Mucosa of rectum (tissue), 2 donors: ENCODE results near the gene TMEM131.
"Not testable (repeated sequence)": the region's sequence is repeated elsewhere in the genome, so short reads cannot be mapped to it uniquely, and the experiment has no call there.

Source experiments
- H3K27ac ChIP-seq, 2 donors: one replicate each; pipeline ENCODE4 v1.7.0; 2013; ENCODE audit warnings: inconsistent platforms in 2 of 2, low read depth in 2 of 2, low read length in 2 of 2
- H3K27me3 ChIP-seq, 2 donors: one replicate each; pipeline ENCODE4 v1.7.0; 2013; ENCODE audit warnings: low read length in 2 of 2; ENCODE audit not compliant: control insufficient read depth in 2 of 2, insufficient read depth in 2 of 2
- H3K36me3 ChIP-seq, 2 donors: one replicate each; pipeline ENCODE4 v1.7.0; 2013; ENCODE audit warnings: low read length in 2 of 2; ENCODE audit not compliant: control insufficient read depth in 2 of 2, insufficient read depth in 2 of 2
- H3K4me1 ChIP-seq, 2 donors: one replicate each; pipeline ENCODE4 v1.7.0; 2013; ENCODE audit warnings: low read length in 2 of 2, mild to moderate bottlenecking in 1 of 2; ENCODE audit not compliant: control insufficient read depth in 2 of 2, insufficient read depth in 2 of 2
- H3K4me3 ChIP-seq, 2 donors: one replicate each; pipeline ENCODE4 v1.7.0; 2013; ENCODE audit warnings: low read length in 2 of 2
- H3K9ac ChIP-seq, 2 donors: one replicate each; pipeline ENCODE4 v1.7.0; 2013; ENCODE audit warnings: low read length in 2 of 2, low read depth in 1 of 2, mild to moderate bottlenecking in 1 of 2
- H3K9me3 ChIP-seq, 2 donors: one replicate each; pipeline ENCODE4 v1.7.0; 2013; ENCODE audit warnings: low read length in 2 of 2; ENCODE audit not compliant: control insufficient read depth in 2 of 2
- donor health status: healthy.
- donor health status: Normal muscosa, but diverticular disease.

TMEM131 gene

DNA sequence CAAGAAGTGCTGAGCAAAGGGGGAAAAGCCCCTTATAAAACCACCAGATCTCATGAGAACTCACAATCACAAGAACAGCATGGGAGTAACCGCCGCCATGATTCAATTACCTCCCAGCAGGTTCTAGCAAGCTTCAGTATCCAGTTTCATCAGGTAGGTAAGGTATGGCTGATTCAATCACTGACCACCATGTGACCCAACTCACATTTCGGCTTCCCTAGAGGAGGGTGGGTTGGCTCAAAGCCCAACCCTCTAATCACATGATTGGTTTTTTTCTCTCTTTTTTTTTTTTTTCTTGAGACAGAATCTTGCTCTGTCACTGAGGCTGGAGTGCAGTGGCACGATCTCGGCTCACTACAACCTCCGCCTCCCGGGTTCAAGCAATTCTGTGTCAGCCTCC lies 78.1 kb downstream of the TMEM131 start:
- not testable (repeated sequence) for H3K9me3 ChIP-seq, H3K4me3 ChIP-seq, H3K27me3 ChIP-seq, H3K36me3 ChIP-seq, H3K27ac ChIP-seq, H3K4me1 ChIP-seq, H3K9ac ChIP-seq

DNA sequence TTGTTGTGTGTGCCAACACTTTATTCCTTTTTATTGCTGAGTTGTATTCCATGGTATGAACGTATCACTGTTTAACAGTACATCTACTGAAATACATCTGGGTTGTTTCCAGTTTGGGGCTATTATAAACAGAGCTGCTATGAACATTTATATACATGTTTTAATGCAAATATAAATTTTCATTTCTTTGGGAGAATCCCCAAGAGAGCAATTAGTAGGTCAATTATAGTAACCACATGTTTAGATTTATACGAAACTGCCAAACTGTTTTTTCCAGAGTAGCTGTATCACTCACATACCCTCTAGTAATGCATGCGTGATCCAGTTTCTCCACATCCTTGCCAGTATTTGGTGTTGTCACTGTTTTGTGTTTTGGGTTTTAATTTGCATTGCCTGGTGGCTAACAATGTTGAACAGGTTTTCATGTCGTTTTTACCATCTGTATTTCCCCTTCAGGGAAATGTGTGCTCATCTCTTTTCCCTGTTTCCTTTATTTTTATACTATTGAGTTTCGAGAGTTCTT lies 81.0 kb downstream of the TMEM131 start:
- Histone ChIP-seq H3K9me3 (no peaks in the 10 kb centered on the region), H3K4me1 (peaks cover 4 to 8% of the 10 kb centered on the region in 2 donors)

DNA sequence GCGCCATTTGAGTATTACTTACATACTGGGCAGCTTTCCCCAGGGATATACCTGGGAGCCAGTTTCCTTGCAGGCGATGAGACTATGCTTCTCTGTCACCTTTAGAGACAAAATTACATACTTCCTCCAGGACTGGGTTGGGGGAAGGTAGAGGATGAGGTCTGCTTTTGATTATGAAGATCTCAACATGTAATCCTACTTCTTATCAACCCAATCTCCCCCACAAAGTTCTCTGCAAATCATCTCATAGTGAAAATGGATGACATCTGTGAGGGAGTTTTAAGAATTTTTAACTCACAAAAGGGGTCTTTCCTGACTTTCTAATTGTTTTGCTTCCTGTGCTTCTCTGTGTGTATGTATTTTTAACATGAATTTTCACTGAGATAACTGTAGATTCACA lies 81.9 kb downstream of the TMEM131 start:
- peaks cover 4 to 8% of the 10 kb centered on the region in 2 donors for H3K4me1 ChIP-seq
- H3K36me3 ChIP-seq = no peaks in the 10 kb centered on the region
- no peak overlapping the region for H3K9ac ChIP-seq
- no peak overlapping the region for H3K27ac ChIP-seq
- H3K9me3 ChIP-seq = no peaks in the 10 kb centered on the region
- H3K27me3 ChIP-seq = no peaks in the 10 kb centered on the region
- H3K4me3 ChIP-seq = no peak overlapping the region

More for the DNA sequence above, 81.0 kb downstream of the TMEM131 start:
- Histone ChIP-seq H3K36me3 (no peaks in the 10 kb centered on the region), H3K9ac (no peak overlapping the region), H3K27me3 (no peaks in the 10 kb centered on the region), H3K27ac (no peak overlapping the region), H3K4me3 (no peak overlapping the region)

DNA sequence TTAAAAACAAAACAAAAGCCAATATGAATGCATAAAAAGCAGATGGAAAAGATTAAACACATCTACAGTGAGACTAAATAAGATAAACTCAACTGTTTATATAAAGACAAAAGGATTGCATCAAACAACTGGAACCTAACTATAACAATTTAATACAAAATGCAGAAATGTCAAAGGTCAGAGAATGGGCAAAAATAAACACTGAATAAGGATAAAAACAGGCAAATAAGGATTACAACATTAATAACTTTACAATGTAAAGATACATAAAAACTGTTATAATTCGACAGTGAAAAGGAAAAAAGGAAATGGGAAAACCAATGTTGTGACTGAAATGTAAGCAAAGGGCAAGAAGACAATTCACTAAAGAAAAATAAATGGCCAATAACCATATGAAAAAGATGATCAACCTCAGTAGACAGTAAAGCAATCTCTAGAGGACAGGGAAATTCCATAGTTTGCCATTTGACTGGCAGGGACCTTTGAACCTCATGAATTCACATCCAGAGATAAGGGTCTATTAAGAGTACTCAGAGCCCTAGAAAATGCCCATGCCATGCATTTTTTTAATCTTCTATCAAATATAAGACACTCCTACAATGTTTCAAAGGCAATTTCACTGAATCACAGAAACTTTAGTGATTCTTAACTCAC lies 83.7 kb downstream of the TMEM131 start:
- Histone ChIP-seq H3K27me3 (no peaks in the 10 kb centered on the region), H3K4me3 (peak overlapping the region in 1 of 2 donors; percentile 37), H3K36me3 (peaks cover 0 to 4% of the 10 kb centered on the region in 2 donors), H3K4me1 (peaks cover 7 to 8% of the 10 kb centered on the region in 2 donors), H3K9me3 (no peaks in the 10 kb centered on the region), H3K9ac (no peak overlapping the region), H3K27ac (no peak overlapping the region)

DNA sequence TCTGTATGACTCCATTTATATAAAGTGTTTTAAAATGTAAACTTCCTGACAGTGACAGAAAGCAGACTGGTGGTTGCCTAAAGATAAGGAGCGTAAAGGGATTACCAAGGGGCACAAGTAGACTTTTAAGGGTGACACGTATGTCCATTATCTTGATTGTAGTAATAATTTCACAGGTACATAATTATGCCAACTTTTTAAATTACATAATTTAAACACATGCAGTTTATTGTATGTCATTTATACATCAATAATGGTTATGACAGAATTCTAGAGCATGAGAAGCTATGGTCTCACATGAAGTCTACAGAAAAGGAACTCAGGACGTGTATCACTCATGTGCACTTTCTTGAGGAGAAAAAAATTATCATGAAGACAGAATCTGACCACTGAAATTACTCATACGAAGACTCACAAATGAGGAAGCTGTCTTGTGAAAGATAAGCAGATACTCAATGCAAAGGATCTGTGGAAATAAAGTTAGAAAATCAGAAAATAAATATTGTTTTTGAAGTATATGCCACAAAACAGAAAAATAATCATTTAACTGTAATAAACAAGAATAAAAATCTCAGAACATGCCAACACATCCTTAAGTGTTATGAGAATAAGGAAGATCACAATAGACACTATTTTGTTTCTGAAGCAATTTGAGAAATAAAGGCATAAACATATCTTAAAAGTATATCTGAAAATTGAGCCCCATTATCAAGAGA lies 84.4 kb downstream of the TMEM131 start:
- Histone ChIP-seq H3K9ac (no peak overlapping the region), H3K27ac (no peak overlapping the region), H3K9me3 (no peaks in the 10 kb centered on the region), H3K36me3 (peaks cover 0 to 4% of the 10 kb centered on the region in 2 donors), H3K27me3 (no peaks in the 10 kb centered on the region), H3K4me1 (peaks cover 7 to 8% of the 10 kb centered on the region in 2 donors), H3K4me3 (no peak overlapping the region)

DNA sequence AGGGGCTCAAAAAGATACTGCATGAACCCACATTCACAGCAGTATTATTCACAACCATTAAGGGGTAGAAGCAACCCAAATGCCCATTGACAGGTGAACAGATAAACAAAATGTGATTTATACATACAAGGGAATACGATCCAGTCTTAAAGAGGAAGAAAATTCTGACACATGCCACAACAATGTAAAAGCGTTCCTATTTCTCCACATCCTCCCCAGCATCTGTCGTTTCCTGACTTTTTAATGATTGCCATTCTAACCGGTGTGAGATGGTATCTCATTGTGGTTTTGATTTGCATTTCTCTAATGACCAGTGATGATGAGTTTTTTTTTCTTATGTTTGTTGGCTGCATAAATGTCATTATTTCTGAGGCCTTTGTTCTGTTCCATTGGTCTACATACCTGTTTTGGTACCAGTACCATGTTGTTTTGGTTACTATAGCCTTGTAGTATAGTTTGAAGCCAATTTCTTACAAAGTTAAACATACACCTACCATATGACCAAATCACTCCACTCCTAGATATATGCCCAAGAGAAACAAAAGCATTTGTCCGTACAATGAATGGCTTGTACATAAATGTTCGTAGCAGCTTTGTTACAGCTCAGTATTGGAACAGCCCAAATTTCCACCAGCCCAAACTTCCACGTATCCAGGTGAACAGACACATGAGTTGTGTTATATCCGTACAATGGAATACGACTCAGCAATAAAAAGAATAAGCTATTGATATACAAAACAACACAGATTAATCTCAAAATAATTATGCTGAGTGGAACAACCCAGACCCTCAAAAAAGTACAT lies 85.1 kb downstream of the TMEM131 start:
- Histone ChIP-seq H3K9me3 (no peaks in the 10 kb centered on the region), H3K27me3 (no peaks in the 10 kb centered on the region), H3K36me3 (peaks cover 0 to 8% of the 10 kb centered on the region in 2 donors), H3K4me1 (peaks cover 7 to 8% of the 10 kb centered on the region in 2 donors), H3K9ac (no peak overlapping the region), H3K4me3 (no peak overlapping the region), H3K27ac (no peak overlapping the region)

DNA sequence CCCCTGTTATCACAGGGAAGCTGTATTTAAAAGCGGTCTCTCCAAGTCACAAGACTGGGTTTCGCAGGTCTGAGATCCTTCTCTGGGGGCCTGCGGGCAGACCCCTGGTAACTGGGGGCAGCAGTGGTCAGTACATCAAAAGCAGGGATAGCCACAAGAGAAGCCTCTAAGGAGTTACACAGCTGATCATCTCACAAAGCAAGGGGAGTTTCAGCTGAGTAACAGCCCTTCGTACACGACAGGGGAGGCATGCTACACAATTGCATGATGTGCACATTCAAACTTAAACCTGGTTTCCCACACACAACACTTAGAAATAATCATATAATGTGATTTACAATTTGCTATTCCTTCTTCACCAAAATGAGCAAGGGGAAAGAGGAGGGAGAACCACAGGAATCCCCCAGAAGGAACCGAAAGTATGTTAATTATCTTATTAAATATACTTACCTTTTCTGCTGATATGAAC lies 87.5 kb downstream of the TMEM131 start:
- H3K4me1 ChIP-seq = peaks cover 7 to 8% of the 10 kb centered on the region in 2 donors
- no peak overlapping the region for H3K9ac ChIP-seq
- no peak overlapping the region for H3K4me3 ChIP-seq
- no peaks in the 10 kb centered on the region for H3K9me3 ChIP-seq
- H3K27ac ChIP-seq = no peak overlapping the region
- no peaks in the 10 kb centered on the region for H3K27me3 ChIP-seq
- peaks cover 0 to 8% of the 10 kb centered on the region in 2 donors for H3K36me3 ChIP-seq

DNA sequence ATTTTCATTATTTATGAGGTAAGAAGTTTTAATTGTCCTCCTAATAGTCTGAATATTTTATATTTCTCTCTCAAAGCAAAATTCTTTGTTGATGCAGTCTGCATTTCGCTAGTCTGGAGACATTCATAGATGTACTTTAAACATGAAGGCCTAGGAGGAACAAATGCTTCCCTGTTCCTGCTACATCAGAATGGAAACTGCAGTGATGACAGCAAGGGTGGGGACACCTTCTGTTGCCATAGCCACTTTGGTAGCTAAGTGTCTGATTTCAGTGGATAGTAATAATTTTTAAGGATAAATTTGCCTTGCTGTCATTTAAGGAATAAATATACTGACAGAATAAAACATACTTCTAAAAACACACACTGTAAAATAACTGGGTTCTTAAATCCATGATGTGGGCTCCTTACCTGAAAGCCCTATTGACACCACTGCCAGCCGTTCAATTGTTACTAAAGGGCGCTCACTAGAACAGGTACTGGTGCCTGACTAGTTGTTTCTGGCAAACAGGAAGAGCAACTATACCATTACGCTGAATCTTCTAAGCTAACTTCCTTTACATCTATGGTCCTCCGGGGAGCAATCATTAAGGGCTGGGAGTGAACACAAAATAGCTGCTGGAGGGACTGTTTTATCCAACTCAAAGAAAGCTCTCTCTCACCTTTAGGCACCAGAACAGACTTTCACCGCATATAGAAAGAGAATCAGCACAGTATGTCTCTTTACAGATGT lies 88.2 kb downstream of the TMEM131 start:
- peaks cover 0 to 8% of the 10 kb centered on the region in 2 donors for H3K36me3 ChIP-seq
- H3K9me3 ChIP-seq = no peaks in the 10 kb centered on the region
- no peak overlapping the region for H3K9ac ChIP-seq
- peaks cover 6 to 7% of the 10 kb centered on the region in 2 donors for H3K4me1 ChIP-seq
- H3K27me3 ChIP-seq = no peaks in the 10 kb centered on the region
- H3K4me3 ChIP-seq = no peak overlapping the region
- H3K27ac ChIP-seq = no peak overlapping the region

DNA sequence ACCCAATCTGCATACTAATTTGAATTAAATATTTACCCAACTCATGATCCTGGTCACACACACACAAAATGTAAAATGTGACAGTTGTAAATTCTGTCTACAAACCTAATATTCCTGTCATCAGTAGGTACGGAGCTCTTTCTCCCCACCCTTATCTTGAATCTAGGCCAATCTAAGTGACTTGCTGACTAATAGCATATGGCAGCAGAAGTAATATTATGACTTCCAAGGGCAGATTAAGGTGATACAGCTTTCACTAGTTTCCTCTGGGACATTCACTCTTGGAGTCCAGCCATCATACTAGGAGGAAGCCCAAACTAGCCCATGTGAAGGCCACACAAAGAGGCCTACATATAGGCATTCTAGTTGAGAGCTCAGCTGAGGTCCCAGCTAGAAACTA lies 89.4 kb downstream of the TMEM131 start:
- H3K27me3 ChIP-seq = no peaks in the 10 kb centered on the region
- H3K4me3 ChIP-seq = no peak overlapping the region
- H3K36me3 ChIP-seq = peaks cover 0 to 8% of the 10 kb centered on the region in 2 donors
- H3K4me1 ChIP-seq = peaks cover 0 to 3% of the 10 kb centered on the region in 2 donors
- no peaks in the 10 kb centered on the region for H3K9me3 ChIP-seq
- no peak overlapping the region for H3K27ac ChIP-seq
- H3K9ac ChIP-seq = no peak overlapping the region
